Uterine smooth muscle cell (primary cell): Measurements from ENCODE around the gene NDUFAF3. TPM values are rescaled to one million over a fixed set of nuclear protein-coding genes. Genes with fewer than 3 reads are reported as not detected.

Source experiments
- total RNA-seq: library from RNA; depleted of rRNA; stranded (reverse); fragments of >200 nt; gene quantifications from 2 replicates; pipeline ENCODE4 v1.2.3, GENCODE V29; 2014

Gene NDUFAF3
- 58.4 and 80.2 TPM in 2 replicates for total RNA-seq

GRCh38 chr3:49021813-49022687 lies at the start of gene NDUFAF3:
NDUFAF3 (plus strand) TSS chr3:49022121; CDS start chr3:49022145, 24 bp downstream.

GRCh38 chr3:48989796-48990635 lies 31.9 kb upstream of the NDUFAF3 start, which contains the start of gene P4HTM:
P4HTM (plus strand) TSS chr3:48990241; CDS start chr3:48990257, 16 bp downstream.

GRCh38 chr3:49007068-49007770 lies 14.7 kb upstream of the NDUFAF3 start, which contains the start of gene WDR6:
WDR6 (plus strand) TSS chr3:49007391; CDS start chr3:49007432, 41 bp downstream.

GRCh38 chr3:49017971-49018706 lies 3.8 kb upstream of the NDUFAF3 start, which contains the start of gene DALRD3:
DALRD3 (minus strand) TSS chr3:49018580; CDS start chr3:49018564, 16 bp downstream.

GRCh38 chr3:49028673-49029562 lies 7.0 kb downstream of the NDUFAF3 start, which contains the start of gene IMPDH2:
IMPDH2 (minus strand) TSS chr3:49029398; CDS start chr3:49029350, 48 bp downstream.

Other genes starting within 250 kb of the NDUFAF3 start
- gene PRKAR2A, start 174.2 kb upstream of the NDUFAF3 start, total RNA-seq = 30.2 and 82.2 TPM in 2 replicates
- gene SLC25A20, start 123.2 kb upstream of the NDUFAF3 start, total RNA-seq = 19.9 and 21.8 TPM in 2 replicates
- gene ARIH2, start 103.3 kb upstream of the NDUFAF3 start, total RNA-seq = 82.4 and 92.6 TPM in 2 replicates
- 24.6 and 42.4 TPM in 2 replicates for gene P4HTM, start 31.9 kb upstream of the NDUFAF3 start, total RNA-seq
- gene WDR6, start 14.7 kb upstream of the NDUFAF3 start, total RNA-seq = 70.9 and 85.1 TPM in 2 replicates
- 60.7 and 60.8 TPM in 2 replicates for gene DALRD3, start 3.5 kb upstream of the NDUFAF3 start, total RNA-seq
- gene IMPDH2, start 7.3 kb downstream of the NDUFAF3 start, total RNA-seq = 312 and 352 TPM in 2 replicates
- 60.5 and 87.7 TPM in 2 replicates for gene QRICH1, start 72.0 kb downstream of the NDUFAF3 start, total RNA-seq
- gene QARS1, start 82.6 kb downstream of the NDUFAF3 start, total RNA-seq = 331 and 342 TPM in 2 replicates
- gene USP19, start 98.7 kb downstream of the NDUFAF3 start, total RNA-seq = 56.4 and 61.4 TPM in 2 replicates
- 296 and 640 TPM in 2 replicates for gene LAMB2, start 110.9 kb downstream of the NDUFAF3 start, total RNA-seq
- gene CCDC71, start 144.2 kb downstream of the NDUFAF3 start, total RNA-seq = 18.1 and 24.7 TPM in 2 replicates
- gene KLHDC8B, start 149.5 kb downstream of the NDUFAF3 start, total RNA-seq = 16.9 and 21.5 TPM in 2 replicates